HG02588 (cell line): ENCODE results near the gene GCA.
A peak's percentile ranks its signal among the peaks of the same experiment; 100 is the strongest.

ENCODE experiments used
- ATAC-seq: cut with Tn5 transposase; IDR thresholded peaks from one replicate; pipeline ENCODE4 v1.9.1; 2021; ENCODE audit warnings: mild to moderate bottlenecking, moderate library complexity; ENCODE audit not compliant: unreplicated experiment

GCA gene

GRCh38 chr2:162327806-162328205 lies 16.1 kb upstream of the GCA start:
- ATAC-seq = no peak

DNA sequence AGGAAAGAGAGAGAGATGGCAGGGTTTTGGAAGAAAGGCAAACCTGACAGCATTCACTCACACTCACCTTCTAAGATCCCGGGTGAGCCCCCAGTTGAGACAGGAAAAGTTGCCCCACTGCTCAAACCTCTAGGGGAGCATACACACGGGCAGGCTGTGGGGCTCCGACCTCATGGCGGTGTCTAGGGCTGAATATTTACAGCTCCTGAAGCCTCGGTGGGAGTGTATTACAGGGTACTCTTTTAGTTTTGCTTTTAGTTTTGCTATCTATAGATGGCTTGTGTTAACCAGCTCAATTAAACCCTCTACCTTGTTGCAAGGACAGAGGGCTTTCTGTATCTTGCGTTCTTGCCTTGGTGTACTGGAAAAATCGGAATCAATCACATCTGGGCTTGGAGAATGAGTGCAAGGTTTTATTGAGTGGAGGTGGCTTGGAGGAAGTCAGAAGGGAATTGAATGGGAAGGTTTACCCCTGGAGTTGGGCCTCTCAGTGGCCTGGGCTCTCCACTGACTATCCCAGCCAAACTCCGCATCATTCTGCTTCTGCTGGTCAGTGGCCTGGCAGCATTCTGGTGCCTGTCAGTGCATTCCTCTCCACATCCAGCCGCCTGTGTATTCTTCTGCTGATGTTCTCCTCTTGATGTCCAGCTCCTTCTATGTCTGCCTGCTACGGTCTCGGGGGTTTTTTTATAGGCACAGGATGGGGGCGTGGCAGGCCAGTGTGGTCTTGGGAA lies 15.3 kb upstream of the GCA start:
- peak; percentile 92 for ATAC-seq

GRCh38 chr2:162330881-162331280 lies 13.1 kb upstream of the GCA start:
- ATAC-seq = no peak

DNA sequence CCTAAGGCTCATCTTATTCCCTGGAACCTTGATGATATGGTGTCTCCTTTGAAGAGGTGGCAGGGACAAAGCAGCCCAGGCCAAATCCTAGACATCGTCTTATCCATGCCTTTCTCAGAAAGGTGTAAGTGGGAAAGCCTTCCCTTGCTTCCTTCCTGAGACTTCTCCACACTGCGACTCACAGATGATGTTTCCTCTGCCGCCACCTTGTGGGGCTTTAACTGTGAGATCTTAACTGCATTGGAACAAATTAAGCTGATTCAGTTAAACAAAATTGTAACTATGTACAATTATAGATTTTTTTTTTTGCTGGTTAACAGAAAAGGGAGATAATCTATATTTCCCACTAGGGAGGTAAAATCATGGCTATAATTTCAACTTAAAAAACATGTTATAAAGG lies 10.0 kb upstream of the GCA start:
- ATAC-seq = peak; percentile 67

GRCh38 chr2:162337868-162338267 lies 6.1 kb upstream of the GCA start:
- ATAC-seq = no peak

DNA sequence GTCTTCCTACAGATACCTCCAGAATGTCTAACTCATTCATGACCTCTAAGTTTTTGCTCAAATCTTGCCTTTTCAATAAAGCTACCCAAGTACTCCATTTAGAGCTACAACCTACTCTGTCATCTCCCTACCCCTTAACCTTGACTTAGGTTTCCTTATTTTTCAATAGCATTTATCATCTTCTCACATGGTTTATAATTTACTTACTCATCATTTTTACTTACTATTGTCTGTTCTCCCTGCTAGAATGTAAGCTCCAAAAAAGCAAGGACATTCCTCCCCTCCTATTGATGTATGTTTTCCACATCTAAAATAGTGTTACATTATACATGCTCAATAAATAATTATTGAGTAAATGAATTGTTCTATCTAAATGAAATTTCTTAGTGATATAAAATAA lies 3.1 kb upstream of the GCA start:
- no peak for ATAC-seq

GRCh38 chr2:162342321-162342720 lies 1.6 kb upstream of the GCA start:
- ATAC-seq = no peak

DNA sequence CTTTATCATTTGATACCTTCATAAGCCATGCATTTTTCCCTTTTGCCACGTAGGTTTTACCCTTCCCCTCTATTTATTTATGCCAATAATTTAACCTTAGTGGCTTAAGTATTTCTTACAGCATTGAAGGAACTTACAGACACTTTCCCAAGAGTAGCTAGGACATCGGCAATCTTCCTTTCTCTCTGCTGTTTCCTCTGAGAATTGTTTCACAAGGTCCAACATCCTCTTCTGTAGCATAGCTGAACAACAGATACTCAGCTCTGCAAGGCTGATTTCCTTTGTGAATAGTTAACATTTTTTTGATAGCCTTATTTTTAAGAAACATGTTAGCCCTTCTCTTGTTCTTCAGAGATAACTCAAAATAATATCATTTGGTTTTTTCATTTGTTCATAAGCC lies 1.1 kb upstream of the GCA start:
- ATAC-seq = no peak

GRCh38 chr2:162343492-162343823 lies 474 bp upstream of the GCA start:
- ATAC-seq = no peak

DNA sequence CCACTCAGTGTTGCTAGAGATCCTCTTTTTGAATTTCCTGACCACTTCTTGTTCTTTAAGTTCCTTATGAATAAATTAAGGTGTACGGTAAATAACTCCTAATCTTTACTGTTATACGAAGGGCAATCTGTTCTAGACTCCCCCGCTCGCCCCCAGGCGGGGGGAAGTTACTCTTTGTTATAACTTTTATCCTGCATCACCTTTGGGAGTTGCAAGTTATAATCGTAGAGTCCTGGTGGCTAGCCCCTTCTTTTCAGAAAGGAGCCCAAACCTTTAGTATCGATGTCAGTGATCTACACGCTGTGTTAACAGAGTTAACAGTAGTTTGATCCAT lies 652 bp downstream of the GCA start:
- no peak for ATAC-seq

- ATAC-seq = no peak
Observed at GRCh38 chr2:162365392-162365791, 21.5 kb downstream of the GCA start.

DNA sequence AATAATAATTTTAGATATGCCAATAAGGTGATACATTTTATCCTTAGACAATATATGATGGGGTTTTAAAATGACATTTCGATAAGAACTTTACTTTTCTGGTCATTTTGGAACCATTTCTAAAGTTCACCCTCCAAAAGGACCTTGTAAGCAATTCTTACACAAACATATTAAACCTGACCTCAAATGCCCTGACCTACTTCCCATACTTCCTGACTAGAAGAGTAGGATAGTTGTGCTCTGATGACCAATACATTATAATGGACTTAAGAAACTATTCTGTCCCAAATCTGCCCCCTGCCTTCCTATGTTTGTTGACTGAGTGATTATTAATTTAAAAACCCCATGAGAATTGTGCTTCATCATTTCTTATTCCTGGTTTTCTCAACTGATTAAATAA lies 24.6 kb downstream of the GCA start:
- ATAC-seq = no peak

DNA sequence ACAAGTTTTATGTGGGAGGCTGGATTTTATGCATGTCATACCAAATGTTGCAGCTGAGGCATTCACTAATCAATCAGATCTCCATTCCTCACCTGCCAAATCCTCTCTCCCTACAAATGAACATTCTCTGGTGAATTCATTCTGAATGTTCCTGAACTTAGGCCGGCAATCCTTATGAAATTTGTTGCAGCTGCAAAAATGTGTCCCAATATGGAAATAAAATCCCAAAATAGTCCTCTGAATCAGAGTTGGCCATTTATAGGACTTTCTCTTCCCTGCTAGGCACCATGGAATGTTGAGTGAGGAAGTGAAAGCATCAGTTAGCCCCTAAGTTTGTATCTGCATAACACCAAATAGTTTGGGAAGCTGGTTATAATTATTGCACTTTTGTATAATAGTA lies 25.6 kb downstream of the GCA start:
- ATAC-seq = no peak

DNA sequence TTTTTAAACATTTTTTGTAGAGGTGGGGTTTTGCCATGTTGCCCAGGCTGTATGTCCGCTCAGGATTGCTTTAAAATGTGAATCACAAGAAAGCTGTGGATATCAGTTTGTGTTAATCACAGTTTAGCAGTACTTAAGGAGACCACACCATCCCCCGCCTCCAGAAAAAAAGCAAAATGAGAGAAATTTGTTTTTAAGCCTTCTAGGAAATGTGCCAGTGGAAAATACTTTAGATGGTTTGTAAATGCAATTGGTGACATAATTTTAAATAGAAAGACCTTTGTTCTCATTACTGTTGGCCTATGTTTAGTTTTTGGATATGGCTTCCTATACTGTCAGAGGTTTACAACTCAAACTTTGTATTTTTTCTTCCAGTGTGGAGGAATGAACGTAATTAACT lies 27.0 kb downstream of the GCA start:
- no peak for ATAC-seq

DNA sequence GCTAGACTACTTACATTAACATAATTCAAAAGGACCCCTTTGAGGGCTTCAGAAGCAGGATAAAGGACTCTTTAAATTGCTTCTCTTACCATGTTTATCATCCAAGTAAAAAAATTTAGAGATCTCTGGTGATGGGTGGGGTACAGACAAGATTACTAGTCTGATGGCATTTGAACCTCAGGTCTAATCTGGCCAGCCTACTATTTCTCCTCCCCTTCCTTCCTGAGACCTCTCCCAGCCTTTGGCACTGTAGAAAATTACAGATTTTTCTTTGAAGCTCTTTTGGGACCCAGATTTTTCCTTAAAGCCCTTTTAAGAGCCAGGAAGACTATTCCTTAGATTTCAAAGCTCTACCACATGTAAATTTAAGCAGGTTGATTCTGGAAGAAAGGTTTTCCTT lies 28.9 kb downstream of the GCA start:
- no peak for ATAC-seq

DNA sequence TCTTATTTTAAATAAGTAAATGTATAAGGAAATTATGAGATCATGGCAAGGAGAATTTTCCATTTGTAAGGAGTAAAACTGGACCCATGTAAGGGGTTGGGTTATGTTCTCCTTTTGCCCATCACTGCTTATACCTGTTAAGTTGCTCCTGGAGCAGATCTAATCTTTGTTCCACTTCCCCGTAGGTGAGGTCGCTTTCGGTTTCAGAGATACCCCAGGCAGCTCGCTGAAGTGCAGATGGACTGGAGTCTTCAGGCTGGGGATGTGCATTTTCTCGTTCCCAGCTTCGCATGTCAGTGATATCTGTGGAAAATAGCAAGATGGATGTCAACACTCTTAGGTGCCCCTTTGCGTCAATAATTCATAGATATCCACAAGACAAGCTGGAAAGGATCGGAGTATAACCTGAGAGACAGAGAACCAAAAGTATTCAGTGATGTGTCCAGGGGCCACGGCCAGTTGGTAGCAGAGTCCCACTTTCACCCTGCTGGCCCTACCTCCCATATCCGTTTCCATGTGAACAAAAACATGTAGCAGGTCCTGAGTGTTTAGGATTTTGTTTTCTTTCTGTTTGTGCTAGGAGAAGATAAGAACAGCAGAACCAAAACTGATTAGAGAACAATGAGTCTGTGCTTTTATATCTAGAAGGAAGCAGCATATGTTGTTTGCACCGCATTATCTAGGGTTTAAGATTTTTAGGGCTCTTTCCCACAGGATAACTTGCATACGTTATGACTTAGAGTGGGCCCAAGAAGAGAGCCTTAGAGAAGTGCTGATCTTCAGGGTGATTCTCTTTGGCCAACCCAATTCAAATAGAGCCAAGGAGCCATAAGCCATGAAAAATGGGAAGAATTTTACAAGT lies 36.0 kb downstream of the GCA start:
- no peak for ATAC-seq

GRCh38 chr2:162381851-162382250 lies 37.9 kb downstream of the GCA start:
- ATAC-seq = no peak

GRCh38 chr2:162382278-162382677 lies 38.3 kb downstream of the GCA start:
- no peak for ATAC-seq

- ATAC-seq = no peak
Observed at GRCh38 chr2:162385536-162385935, 41.6 kb downstream of the GCA start.

DNA sequence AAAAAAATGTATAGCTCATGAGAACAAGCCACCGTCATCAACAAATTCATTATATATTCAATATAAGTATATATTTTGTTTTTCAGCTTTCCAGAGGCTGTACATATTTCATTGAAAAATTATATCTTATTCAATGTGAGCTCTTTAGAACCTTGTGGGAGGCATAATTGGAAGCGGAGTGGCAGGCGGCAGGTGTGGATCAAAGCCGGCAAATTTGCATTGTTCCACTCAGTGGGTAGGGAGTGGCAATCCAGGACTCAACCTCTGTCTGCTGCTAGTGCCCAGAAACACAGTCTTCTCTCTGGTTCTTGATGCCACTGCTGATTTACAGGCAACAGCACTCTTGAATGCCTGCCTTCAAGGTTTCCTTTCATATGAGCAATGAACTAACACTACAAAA lies 46.9 kb downstream of the GCA start:
- ATAC-seq = no peak

DNA sequence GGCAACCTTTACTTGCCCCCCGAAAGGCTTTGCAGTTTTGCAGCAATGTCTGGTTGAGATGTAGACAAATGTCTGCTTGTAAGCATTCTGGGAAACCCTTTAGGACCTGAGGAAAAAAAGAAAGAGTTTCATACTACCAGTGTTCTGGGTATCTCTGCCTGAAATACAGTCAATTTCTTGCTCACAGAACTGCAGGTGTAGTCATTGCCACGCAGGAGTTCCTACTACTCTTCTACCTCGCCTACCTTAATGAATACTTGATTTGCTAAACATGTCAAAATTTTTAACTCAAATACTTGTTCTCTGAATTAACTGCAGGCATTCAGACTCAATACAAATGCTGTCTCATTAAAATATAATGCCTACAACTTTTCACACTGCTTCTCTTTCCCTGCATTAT lies 56.4 kb downstream of the GCA start:
- ATAC-seq = no peak

- ATAC-seq = no peak
Observed at GRCh38 chr2:162401871-162402270, 57.9 kb downstream of the GCA start.

GRCh38 chr2:162403884-162404283 lies 60.0 kb downstream of the GCA start:
- ATAC-seq = no peak
